ENCODE data around the gene TMEM39A.

The TMEM39A gene

GRCh38 chr3:119444590-119444989 lies 18.8 kb downstream of the TMEM39A start:
- DNase-seq = no peak

DNA sequence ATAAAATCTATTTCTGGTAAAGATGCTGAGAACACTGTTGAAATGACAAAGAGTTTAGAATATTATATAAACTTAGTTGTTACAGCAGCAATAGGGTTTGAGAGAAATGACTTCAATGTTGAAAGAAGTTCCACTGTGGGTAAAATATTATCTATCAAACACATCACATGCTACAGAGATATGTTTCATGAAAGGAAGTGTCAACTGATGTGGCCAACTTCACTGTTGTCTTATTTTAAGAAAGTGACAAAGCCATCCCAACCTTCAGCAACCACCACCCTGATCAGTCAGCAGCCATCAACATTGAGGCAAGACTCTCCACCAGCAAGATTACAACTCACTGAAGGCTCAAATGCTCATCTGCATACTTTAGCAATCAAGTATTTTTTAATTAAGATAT lies 20.2 kb downstream of the TMEM39A start:
- DNase-seq = no peak

DNA sequence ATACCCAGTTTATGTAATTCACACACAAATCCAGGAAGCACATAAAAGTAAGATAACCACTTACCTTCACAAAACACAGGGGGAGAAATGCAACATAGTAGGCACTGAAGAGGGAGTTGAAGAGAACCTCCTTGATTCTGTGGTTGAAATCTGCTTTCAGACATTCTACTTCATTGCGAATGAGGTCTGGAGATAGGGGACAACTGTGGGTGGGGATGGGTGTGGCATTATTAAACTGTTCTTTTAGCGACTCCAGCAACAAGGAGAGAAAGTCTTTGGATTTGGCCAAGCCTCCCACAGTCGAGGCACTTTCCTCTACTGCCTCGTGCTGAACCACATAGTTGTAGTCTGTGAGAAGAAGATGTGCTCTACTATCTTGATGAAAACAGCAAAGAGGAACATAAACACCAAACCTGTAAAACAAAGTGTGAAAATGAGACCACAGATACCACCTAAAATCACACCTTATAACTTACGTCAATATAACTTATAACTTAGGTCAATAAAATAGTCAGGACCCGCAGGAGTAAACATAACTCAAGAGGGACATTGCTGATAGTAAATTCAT lies 25.6 kb downstream of the TMEM39A start:
- DNase-seq = no peak

DNA sequence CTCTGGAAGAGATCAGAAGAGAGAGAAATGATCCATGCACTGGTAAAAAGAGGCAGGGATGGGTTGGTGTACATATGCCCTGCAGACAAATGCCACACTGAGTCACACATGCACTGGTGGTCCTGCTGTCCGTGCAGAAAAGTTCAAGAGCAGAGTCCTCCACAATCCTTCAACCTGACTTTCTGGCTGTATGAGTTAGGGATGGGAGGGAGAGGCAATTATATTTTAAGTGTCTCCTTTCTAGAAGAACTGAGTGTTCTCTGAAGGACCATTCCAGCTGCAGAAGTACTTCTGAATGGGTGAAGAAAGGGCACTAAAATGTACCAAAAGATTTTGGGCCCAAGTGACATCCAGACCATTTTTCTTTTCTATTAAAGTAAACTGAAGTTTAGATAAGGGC lies 26.4 kb downstream of the TMEM39A start:
- no peak for DNase-seq

DNA sequence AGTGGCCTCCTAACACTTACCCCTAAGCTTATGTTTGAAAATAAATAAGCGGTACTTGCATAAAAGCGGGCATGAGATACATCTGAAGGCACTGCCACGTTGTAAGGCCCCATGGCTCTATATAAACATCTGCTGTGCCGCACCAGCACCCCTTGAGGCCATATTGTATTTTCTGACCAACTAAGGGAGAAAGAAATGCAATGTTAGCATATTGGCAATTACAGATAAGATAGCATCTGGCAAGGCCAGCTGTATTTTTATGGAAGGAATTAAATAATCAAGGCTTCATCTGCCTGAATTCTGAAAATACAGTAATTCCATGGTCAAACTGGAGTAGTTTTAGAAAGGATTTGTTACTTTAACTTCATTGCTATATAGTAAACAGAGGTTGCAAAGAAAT lies 28.7 kb downstream of the TMEM39A start:
- no peak for DNase-seq

DNA sequence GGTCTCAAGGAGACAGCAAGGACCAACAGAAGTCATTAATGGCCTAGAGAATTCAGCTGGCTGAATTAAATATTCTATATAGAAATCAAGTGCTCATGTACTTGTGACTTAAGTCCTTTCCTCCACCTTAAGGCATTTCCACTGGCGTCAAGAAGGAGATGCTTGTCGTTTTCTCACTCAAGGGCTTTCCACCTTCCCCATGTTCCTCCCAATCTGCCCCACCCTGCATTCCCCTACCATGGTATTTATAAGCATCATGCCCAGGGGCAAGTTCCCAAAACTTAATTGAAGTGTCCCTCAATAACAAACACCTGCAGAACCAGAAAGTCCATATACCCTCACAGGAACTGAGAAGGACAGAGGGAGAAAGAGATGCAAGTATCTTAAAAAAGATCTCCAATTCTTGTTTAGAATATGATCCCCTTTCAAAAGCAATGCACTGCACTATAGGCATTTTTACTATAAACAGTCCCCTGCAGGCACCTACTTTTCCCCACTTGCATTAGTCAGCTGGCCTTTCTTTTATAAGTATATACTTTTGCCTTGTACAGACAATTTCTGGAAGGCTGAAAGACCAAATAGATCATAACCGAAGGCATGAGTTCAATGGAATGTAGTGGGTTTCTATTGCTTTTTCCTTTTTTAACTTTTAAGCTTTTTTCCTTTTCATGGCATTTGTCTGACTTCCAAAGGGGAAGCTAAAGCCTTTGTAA lies 29.6 kb downstream of the TMEM39A start:
- DNase-seq = no peak

DNA sequence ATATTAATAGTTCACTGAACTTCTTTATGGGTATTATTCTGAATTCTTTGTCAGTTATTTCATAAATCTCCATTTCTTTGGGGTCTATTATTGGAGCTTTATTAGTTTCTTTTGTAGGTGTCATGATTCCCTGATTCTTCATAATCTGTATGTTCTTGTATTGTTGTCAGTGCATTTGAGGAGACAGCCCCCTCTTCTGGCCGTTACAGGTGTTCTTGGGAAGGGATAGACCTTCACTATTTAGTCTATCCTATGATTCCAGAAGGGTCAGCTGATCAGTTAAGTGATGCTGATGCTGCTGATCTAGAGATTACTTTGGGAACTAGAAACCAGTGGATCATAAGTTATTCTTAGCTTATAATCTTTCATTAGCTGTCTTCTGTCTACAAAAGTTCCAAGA lies 34.9 kb downstream of the TMEM39A start:
- DNase-seq = no peak

GRCh38 chr3:119427669-119428068 lies 35.7 kb downstream of the TMEM39A start:
- DNase-seq = no peak

- no peak for DNase-seq
Observed at GRCh38 chr3:119420196-119420595, 43.2 kb downstream of the TMEM39A start.

DNA sequence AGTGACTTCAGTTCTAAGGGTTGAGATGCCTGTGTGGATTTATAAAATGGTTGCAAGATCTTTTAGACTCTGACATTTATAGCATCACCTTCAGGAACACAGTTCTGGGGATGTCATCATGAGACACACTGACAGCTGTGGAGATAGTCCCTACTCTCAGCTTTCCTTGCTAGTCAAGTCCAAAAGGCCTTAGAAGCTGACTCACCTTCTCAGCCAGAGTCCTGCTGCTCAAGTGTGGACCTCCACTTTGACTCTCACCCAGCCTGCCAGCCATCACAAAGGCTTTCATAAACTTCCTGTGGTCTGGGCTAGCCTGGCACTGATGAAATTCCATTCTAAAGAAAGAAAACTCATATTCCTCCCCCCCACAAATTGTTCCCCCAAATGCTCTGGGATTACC lies 44.8 kb downstream of the TMEM39A start:
- DNase-seq = no peak

DNA sequence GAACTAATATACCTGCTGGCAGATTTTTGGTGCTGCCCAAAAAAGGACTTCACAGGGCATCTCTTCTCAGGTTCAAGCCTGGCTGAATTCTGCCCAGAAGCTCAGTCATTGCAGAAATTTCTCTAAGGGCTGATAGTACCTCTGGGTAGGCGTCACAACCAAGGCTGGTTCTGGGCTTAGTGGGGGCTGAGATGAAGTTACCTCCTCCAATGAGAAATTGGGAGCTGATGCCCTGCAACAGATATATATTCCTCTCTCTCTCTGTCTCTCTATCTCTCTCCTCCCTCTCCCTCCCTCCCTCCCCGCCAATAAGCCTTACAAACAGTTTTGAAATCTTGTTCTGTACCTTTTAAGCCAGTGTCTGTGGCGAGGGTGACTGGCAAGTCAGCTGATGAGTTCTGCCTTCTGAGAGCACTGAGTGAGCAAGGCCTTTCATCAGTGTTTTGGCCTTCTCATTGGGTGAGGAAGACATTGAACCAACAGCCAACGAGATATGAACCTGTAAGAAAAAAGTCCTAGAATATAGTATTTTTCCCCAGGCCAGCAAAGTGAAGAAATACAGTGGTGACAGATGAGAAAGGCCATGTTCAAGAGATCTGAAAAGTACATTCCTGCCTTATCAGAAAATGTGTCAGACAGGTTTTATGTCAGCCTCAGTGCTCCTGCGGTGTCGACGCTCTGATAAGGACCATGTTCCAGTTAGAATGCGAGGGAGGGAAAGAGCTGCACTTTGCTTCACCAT lies 45.5 kb downstream of the TMEM39A start:
- no peak for DNase-seq

DNA sequence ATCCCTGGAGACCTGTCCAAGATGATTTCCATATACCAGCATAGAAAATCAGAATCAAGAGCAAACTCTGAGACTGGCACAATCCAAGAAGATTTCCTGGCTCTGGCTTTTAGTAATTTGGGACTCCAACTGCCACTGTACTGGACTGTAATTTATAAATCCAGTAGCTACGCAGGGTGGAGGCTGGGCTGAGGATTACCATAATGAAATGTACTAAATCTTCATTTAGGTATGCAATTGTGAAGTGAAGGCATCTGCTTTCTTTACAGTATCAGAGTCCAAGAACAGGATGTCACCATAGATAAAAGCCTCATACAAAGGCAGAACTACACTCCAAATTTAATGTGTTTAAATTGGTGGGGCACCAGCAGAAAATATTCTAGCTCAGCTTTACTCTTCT lies 46.5 kb downstream of the TMEM39A start:
- DNase-seq = no peak

- DNase-seq = peak; percentile 8
Observed at GRCh38 chr3:119413603-119414280, 49.7 kb downstream of the TMEM39A start.

DNA sequence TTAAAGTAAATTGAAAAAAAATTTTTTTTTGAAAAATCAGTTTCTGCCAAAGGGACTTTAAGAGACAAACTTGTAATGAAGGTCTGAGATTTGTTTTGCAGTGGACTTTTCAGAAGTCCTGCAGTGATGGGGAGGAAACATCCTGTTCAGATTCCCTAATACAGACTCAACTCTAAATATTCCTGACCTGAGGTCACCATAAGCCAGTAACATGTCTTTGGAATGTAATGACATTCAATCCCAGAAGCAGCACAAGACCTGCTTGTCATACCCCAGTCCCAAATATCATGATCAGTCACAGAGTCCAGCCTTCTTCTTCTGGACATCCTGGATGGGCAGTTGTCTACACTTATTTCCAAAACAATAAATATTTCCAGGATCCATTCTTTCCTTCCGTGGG lies 53.6 kb downstream of the TMEM39A start:
- no peak for DNase-seq

DNA sequence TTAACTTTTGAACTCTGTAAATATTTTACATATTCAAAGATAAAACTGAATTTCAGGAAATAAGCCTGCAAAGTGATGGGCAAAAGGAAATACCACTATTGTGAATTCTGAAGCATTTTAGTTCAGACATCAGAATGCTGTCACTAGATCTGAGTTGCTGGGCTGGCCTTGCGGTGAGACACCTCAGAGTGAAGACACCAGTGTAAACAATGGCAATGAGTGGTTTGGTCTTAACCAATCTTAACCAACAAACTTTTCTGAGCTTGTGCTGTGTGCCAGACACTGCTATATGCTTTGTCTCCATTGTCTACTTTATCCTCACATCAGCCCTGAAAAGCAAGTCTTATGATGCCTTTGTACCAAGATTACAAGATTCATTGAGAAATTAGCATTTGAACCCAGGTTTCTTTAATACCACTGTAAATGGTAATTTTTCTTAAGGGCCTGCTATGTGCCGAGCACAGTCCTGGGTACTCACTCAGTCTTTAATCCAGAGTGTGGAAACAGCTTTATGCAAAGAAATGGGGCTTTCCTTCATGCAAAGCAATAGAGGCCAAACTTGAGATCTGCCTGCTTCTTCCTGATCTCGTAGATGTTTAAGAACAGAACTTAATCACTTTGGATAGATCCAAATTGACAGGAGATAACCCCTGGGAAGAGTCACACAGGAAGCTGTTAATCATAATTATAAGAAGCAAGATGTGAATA lies 55.0 kb downstream of the TMEM39A start:
- no peak for DNase-seq

DNA sequence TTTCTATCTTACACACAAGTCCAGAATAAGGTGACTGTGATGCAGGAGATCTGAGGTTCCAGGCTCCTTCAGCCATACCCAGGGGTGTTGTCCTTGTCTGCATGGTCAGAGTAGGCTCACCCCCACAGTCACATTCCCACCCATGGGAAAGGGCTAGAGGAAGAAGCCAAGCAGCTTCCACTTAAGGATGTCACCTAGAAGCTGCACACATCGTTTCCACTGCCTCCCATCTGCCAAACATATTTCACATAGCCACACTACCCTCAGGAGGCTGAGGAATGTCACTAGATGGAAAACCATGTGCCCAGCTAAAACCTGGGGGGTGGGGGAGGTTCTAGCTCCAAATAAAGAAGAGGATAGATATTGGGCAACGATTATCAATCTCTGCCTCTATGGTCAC lies 58.1 kb downstream of the TMEM39A start:
- DNase-seq = no peak

- peak; percentile 66 for DNase-seq
Observed at GRCh38 chr3:119403201-119403600, 60.2 kb downstream of the TMEM39A start.

- no peak for DNase-seq
Observed at GRCh38 chr3:119402791-119403190, 60.6 kb downstream of the TMEM39A start.

- DNase-seq = no peak
Observed at GRCh38 chr3:119401503-119402440, 61.6 kb downstream of the TMEM39A start.

- no peak for DNase-seq
Observed at GRCh38 chr3:119401069-119401468, 62.3 kb downstream of the TMEM39A start.

- no peak for DNase-seq
Observed at GRCh38 chr3:119400466-119400865, 62.9 kb downstream of the TMEM39A start.

DNA sequence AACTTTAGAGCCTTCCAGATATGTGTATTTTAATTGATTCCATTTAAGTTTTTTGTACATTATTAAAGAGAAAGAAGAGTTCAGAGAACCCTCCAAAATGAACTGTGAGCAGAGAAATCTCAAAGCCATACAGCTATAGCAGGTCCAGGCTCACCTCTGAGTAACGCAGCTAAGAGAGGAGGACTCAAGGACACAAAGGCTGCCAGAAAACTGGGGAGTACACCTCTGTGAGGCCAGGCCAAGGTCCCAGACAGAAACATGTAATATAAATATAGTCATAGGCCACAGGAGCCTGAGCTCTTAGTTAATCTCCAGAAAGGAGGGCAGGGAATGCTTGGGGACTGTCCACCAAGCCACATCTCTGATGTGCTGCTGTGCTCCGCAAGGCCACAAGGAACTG lies 66.5 kb downstream of the TMEM39A start:
- no peak for DNase-seq
